GM23338 (cell line): ENCODE measurements around the gene CEP89. TPM values are rescaled to one million over a fixed set of nuclear protein-coding genes. Genes with fewer than 3 reads are reported as not detected.

Experiments used
- CREB1 ChIP-seq: fragments of 250-450 bp; sonication (Bioruptor Pico); IDR thresholded peaks from 2 replicates; pipeline ENCODE4 v1.5.0; 2020; ENCODE audit warnings: low read depth, mild to moderate bottlenecking, moderate library complexity
- CTCF ChIP-seq, 2 experiments: fragments of 200-600 bp in 1 of 2; sonication (generic) in 1 of 2; conservative IDR thresholded peaks; 2 replicates each; pipeline versions ENCODE4 v1.5.1 to v1.6.1; 2016 to 2017; ENCODE audit warnings: antibody characterized with exemption in 2 of 2, low read depth in 2 of 2, mild to moderate bottlenecking in 2 of 2, moderate library complexity in 1 of 2
- EZH2 ChIP-seq: fragments of 200-600 bp; sonication (generic); IDR thresholded peaks from one replicate; pipeline ENCODE4 v1.8.0; 2017; ENCODE audit warnings: antibody characterized with exemption, mild to moderate bottlenecking, low read depth; ENCODE audit not compliant: unreplicated experiment
- EZH2phosphoT487 ChIP-seq: fragments of 200-600 bp; sonication (generic); IDR thresholded peaks from one replicate; pipeline ENCODE4 v1.8.1; 2018; ENCODE audit warnings: antibody characterized with exemption; ENCODE audit not compliant: unreplicated experiment
- NANOG ChIP-seq: IDR thresholded peaks from 2 replicates; pipeline ENCODE4 v1.6.1; 2016; ENCODE audit warnings: antibody characterized with exemption, borderline replicate concordance
- POLR2AphosphoS5 ChIP-seq: IDR thresholded peaks from 2 replicates; pipeline ENCODE4 v1.6.1; 2016; ENCODE audit warnings: antibody characterized with exemption, low read depth
- STAT1 ChIP-seq: IDR thresholded peaks from one replicate; pipeline ENCODE4 v1.6.1; 2016; ENCODE audit warnings: antibody characterized with exemption; ENCODE audit not compliant: unreplicated experiment
- ZNF114 ChIP-seq: fragments of 250-450 bp; sonication (Bioruptor Pico); IDR thresholded peaks from 2 replicates; pipeline ENCODE4 v1.5.0; 2020; ENCODE audit warnings: mild to moderate bottlenecking, moderate library complexity
- ZNF331 ChIP-seq: fragments of 250-450 bp; sonication (Bioruptor Pico); IDR thresholded peaks from 2 replicates; pipeline ENCODE4 v1.5.0; 2020; ENCODE audit warnings: low read depth, mild to moderate bottlenecking, moderate library complexity
- polyA plus RNA-seq: library from polyadenylated mRNA; unstranded; fragments of >200 nt; fragmentation: Nextera tagmentation; extraction: Ambion mirVana; gene quantifications from 2 replicates; pipeline ENCODE4 v1.2.1, GENCODE V29; 2016
- total RNA-seq: library from RNA; depleted of rRNA; stranded (reverse); fragments of >200 nt; shearing (Covaris generic); gene quantifications from 2 replicates; pipeline ENCODE4 v1.2.3, GENCODE V29; 2014
- TF ChIP-seq, protein P1 (sequence below): fragments of 250-450 bp; sonication (Bioruptor Pico); IDR thresholded peaks from 2 replicates; pipeline ENCODE4 v1.5.0; 2020; ENCODE audit warnings: mild to moderate bottlenecking, moderate library complexity
- TF ChIP-seq, protein P2 (sequence below): IDR thresholded peaks from 2 replicates; pipeline ENCODE4 v1.6.1; 2016; ENCODE audit warnings: antibody characterized with exemption

Gene CEP89
- total and polyA plus RNA-seq, 2 experiments from 2014 or later = 13.4 to 17.5 TPM

- TF ChIP-seq, protein P1, sequence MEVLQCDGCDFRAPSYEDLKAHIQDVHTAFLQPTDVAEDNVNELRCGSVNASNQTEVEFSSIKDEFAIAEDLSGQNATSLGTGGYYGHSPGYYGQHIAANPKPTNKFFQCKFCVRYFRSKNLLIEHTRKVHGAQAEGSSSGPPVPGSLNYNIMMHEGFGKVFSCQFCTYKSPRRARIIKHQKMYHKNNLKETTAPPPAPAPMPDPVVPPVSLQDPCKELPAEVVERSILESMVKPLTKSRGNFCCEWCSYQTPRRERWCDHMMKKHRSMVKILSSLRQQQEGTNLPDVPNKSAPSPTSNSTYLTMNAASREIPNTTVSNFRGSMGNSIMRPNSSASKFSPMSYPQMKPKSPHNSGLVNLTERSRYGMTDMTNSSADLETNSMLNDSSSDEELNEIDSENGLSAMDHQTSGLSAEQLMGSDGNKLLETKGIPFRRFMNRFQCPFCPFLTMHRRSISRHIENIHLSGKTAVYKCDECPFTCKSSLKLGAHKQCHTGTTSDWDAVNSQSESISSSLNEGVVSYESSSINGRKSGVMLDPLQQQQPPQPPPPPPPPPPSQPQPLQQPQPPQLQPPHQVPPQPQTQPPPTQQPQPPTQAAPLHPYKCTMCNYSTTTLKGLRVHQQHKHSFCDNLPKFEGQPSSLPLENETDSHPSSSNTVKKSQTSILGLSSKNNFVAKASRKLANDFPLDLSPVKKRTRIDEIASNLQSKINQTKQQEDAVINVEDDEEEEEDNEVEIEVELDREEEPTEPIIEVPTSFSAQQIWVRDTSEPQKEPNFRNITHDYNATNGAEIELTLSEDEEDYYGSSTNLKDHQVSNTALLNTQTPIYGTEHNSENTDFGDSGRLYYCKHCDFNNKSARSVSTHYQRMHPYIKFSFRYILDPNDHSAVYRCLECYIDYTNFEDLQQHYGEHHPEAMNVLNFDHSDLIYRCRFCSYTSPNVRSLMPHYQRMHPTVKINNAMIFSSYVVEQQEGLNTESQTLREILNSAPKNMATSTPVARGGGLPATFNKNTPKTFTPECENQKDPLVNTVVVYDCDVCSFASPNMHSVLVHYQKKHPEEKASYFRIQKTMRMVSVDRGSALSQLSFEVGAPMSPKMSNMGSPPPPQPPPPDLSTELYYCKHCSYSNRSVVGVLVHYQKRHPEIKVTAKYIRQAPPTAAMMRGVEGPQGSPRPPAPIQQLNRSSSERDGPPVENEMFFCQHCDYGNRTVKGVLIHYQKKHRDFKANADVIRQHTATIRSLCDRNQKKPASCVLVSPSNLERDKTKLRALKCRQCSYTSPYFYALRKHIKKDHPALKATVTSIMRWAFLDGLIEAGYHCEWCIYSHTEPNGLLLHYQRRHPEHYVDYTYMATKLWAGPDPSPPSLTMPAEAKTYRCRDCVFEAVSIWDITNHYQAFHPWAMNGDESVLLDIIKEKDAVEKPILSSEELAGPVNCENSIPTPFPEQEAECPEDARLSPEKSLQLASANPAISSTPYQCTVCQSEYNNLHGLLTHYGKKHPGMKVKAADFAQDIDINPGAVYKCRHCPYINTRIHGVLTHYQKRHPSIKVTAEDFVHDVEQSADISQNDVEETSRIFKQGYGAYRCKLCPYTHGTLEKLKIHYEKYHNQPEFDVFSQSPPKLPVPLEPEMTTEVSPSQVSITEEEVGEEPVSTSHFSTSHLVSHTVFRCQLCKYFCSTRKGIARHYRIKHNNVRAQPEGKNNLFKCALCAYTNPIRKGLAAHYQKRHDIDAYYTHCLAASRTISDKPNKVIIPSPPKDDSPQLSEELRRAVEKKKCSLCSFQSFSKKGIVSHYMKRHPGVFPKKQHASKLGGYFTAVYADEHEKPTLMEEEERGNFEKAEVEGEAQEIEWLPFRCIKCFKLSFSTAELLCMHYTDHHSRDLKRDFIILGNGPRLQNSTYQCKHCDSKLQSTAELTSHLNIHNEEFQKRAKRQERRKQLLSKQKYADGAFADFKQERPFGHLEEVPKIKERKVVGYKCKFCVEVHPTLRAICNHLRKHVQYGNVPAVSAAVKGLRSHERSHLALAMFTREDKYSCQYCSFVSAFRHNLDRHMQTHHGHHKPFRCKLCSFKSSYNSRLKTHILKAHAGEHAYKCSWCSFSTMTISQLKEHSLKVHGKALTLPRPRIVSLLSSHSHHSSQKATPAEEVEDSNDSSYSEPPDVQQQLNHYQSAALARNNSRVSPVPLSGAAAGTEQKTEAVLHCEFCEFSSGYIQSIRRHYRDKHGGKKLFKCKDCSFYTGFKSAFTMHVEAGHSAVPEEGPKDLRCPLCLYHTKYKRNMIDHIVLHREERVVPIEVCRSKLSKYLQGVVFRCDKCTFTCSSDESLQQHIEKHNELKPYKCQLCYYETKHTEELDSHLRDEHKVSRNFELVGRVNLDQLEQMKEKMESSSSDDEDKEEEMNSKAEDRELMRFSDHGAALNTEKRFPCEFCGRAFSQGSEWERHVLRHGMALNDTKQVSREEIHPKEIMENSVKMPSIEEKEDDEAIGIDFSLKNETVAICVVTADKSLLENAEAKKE (CRISPR knock-in tag) = no peak
- TF ChIP-seq EZH2phosphoT487 (no peak), POLR2AphosphoS5 (no peak), NANOG (no peak), ZNF331 (CRISPR knock-in tag) (no peak), CREB1 (CRISPR knock-in tag) (no peak), ZNF114 (no peak), EZH2 (no peak), CTCF (conservative IDR thresholded peaks at IDR 0.05; ENCODE audit: low read depth in 2 of 2) (no peak), STAT1 (no peak)
- TF ChIP-seq, protein P2, sequence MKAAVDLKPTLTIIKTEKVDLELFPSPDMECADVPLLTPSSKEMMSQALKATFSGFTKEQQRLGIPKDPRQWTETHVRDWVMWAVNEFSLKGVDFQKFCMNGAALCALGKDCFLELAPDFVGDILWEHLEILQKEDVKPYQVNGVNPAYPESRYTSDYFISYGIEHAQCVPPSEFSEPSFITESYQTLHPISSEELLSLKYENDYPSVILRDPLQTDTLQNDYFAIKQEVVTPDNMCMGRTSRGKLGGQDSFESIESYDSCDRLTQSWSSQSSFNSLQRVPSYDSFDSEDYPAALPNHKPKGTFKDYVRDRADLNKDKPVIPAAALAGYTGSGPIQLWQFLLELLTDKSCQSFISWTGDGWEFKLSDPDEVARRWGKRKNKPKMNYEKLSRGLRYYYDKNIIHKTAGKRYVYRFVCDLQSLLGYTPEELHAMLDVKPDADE = no peak
These were observed 92.0 kb downstream of the CEP89 start (continued) for GRCh38 chr19:32879741-32880140.
